IMR-90 (cell line): ENCODE results near the gene DLG4. TPM values are rescaled to one million over a fixed set of nuclear protein-coding genes. Genes with fewer than 3 reads are reported as not detected.
"Not testable (repeated sequence)": the region's sequence is repeated elsewhere in the genome, so short reads cannot be mapped to it uniquely, and the experiment has no call there.

Experiments used
- ATAC-seq: fragments of 200-7000 bp; cut with Tn5 transposase; 2 replicates; pipeline ENCODE4 v1.9.1; 2020; ENCODE audit warnings: low read depth, mild to moderate bottlenecking, moderate library complexity
- BruUV-seq: library from RNA; stranded (reverse); fragments of 400-500 nt; replicated peaks from 2 replicates; lab custom pipeline; 2021; lab: Mats Ljungman, UMichigan
- CTCF ChIA-PET: fragments of 300-600 bp; formaldehyde crosslinking; extraction: SDS; loops from one replicate; lab custom pipeline; 2021; ENCODE audit warnings: antibody characterized with exemption; lab: Yijun Ruan, JAX
- POLR2A ChIA-PET: fragments of 300-600 bp; sonication (Branson Sonifier 250); formaldehyde crosslinking; loops from one replicate; lab custom pipeline; 2022; ENCODE audit warnings: antibody characterized with exemption; ENCODE audit not compliant: unreplicated experiment; lab: Charles Lee
- DNase-seq: peaks from one replicate; pipeline ENCODE4 v3.0.0; 2013
- H2AFZ ChIP-seq: replicated peaks from 2 replicates; pipeline ENCODE3; 2013; ENCODE audit warnings: low read length, mild to moderate bottlenecking; ENCODE audit not compliant: poor library complexity
- H2AK5ac ChIP-seq: 2 replicates; pipeline ENCODE4 v1.6.1; 2013; ENCODE audit warnings: low read depth, low read length, inconsistent platforms
- H2AK9ac ChIP-seq: replicated peaks from 2 replicates; pipeline ENCODE3; 2013; ENCODE audit warnings: mild to moderate bottlenecking, low read depth, low read length, moderate library complexity; ENCODE audit not compliant: poor library complexity
- H2BK120ac ChIP-seq: 2 replicates; pipeline ENCODE4 v1.6.1; 2013; ENCODE audit warnings: low read depth, low read length, inconsistent platforms
- H2BK15ac ChIP-seq: 3 replicates; pipeline ENCODE4 v1.6.1; 2013; ENCODE audit warnings: low read depth, low read length, inconsistent platforms
- H2BK20ac ChIP-seq: 2 replicates; pipeline ENCODE4 v1.6.1; 2013; ENCODE audit warnings: low read depth, mild to moderate bottlenecking, inconsistent platforms, low read length, moderate library complexity
- H2BK5ac ChIP-seq: 2 replicates; pipeline ENCODE4 v1.6.1; 2013; ENCODE audit warnings: mild to moderate bottlenecking, low read depth, low read length, inconsistent platforms; ENCODE audit not compliant: poor library complexity, severe bottlenecking
- H3K14ac ChIP-seq: replicated peaks from 2 replicates; pipeline ENCODE4 v1.6.1; 2013; ENCODE audit warnings: low read depth, low read length, inconsistent platforms
- H3K18ac ChIP-seq: 2 replicates; pipeline ENCODE4 v1.6.1; 2013; ENCODE audit warnings: low read depth, low read length, control low read depth
- H3K23ac ChIP-seq: 2 replicates; pipeline ENCODE4 v1.6.1; 2013; ENCODE audit warnings: low read depth, low read length, inconsistent platforms
- H3K27ac ChIP-seq: 2 replicates; pipeline ENCODE4 v1.5.1; 2013; ENCODE audit warnings: mild to moderate bottlenecking, control low read depth, low read length; ENCODE audit not compliant: insufficient read depth
- H3K27me3 ChIP-seq: 2 replicates; pipeline ENCODE4 v1.6.1; 2013; ENCODE audit warnings: low read length; ENCODE audit not compliant: control insufficient read depth, insufficient read depth
- H3K36me3 ChIP-seq: 2 replicates; pipeline ENCODE4 v1.6.1; 2013; ENCODE audit warnings: low read length, mixed read lengths; ENCODE audit not compliant: control insufficient read depth, insufficient read depth
- H3K4ac ChIP-seq: 2 replicates; pipeline ENCODE4 v1.6.1; 2013; ENCODE audit warnings: low read depth, low read length, inconsistent platforms
- H3K4me1 ChIP-seq: 2 replicates; pipeline ENCODE4 v1.6.1; 2013; ENCODE audit warnings: low read length, mixed read lengths; ENCODE audit not compliant: control insufficient read depth, insufficient read depth
- H3K4me2 ChIP-seq: 2 replicates; pipeline ENCODE4 v1.6.1; 2013; ENCODE audit warnings: low read depth, mild to moderate bottlenecking, control low read depth, low read length, moderate library complexity
- H3K4me3 ChIP-seq: 2 replicates; pipeline ENCODE4 v1.5.1; 2013; ENCODE audit warnings: low read depth, mild to moderate bottlenecking, control low read depth, low read length, moderate library complexity; ENCODE audit not compliant: insufficient read depth
- H3K56ac ChIP-seq: 2 replicates; pipeline ENCODE4 v1.6.1; 2013; ENCODE audit warnings: low read length, inconsistent platforms; ENCODE audit not compliant: insufficient read depth; ENCODE audit errors: extremely low read depth
- H3K79me1 ChIP-seq, 2 experiments: 2 replicates each; pipeline ENCODE4 v1.6.1; 2013; ENCODE audit warnings: low read length in 2 of 2, inconsistent platforms in 1 of 2, low read depth in 1 of 2
- H3K9ac ChIP-seq: 2 replicates; pipeline ENCODE4 v1.6.1; 2013; ENCODE audit warnings: low read depth, low read length, control low read depth
- H3K9me1 ChIP-seq: 2 replicates; pipeline ENCODE4 v1.6.1; 2013; ENCODE audit warnings: low read length, inconsistent platforms; ENCODE audit not compliant: insufficient read depth
- H3K9me3 ChIP-seq: 2 replicates; pipeline ENCODE4 v1.6.1; 2013; ENCODE audit warnings: low read length; ENCODE audit not compliant: control insufficient read depth, insufficient read depth
- H4K20me1 ChIP-seq: 2 replicates; pipeline ENCODE4 v1.6.1; 2013; ENCODE audit warnings: low read length, inconsistent platforms; ENCODE audit not compliant: insufficient read depth
- H4K5ac ChIP-seq: 2 replicates; pipeline ENCODE4 v1.6.1; 2013; ENCODE audit warnings: mild to moderate bottlenecking, low read depth, low read length, control low read depth
- H4K8ac ChIP-seq, 2 experiments: 2 replicates each; pipeline ENCODE4 v1.6.1; 2013; ENCODE audit warnings: low read depth in 2 of 2, low read length in 2 of 2, control low read depth in 1 of 2, inconsistent platforms in 1 of 2
- H4K91ac ChIP-seq: 2 replicates; pipeline ENCODE4 v1.6.1; 2013; ENCODE audit warnings: low read depth, low read length, inconsistent platforms; ENCODE audit not compliant: insufficient read depth
- WGBS, 2 experiments: methylation state at CpG; one replicate each; pipeline versions ENCODE4 v1.1.5 to v1.1.7; 2013; ENCODE audit warnings: missing lambda C conversion rate in 2 of 2; ENCODE audit not compliant: insufficient read length in 1 of 2; ENCODE audit errors: extremely low coverage in 2 of 2; 5-methylcytosine and 5-hydroxymethylcytosine counted together
- dilution Hi-C: fragments of 300-500 bp; cut with HindIII; formaldehyde crosslinking; loops from one replicate; pipeline ENCODE4 v1.14.3; 2018; ENCODE audit warnings: low sequenced_read_pairs; ENCODE audit not compliant: unreplicated experiment
- in situ Hi-C: fragments of 300-500 bp; cut with MboI; formaldehyde crosslinking; loops from 3 replicates; pipeline ENCODE4 v1.14.3; 2019; ENCODE audit warnings: low sequenced_read_pairs, inconsistent platforms, mixed read lengths
- intact Hi-C: fragments of 100-400 bp; cut with micrococcal nuclease; formaldehyde crosslinking; loops from 2 replicates; pipeline ENCODE4 v1.10.0; 2022
- polyA plus RNA-seq, 3 experiments: library from polyadenylated mRNA; depleted of rRNA; stranded (reverse); fragments of >200 nt; gene quantifications; 2 replicates each; pipeline ENCODE4 v1.2.3, GENCODE V29; 2012; ENCODE audit warnings: low replicate concordance in 1 of 3
- total RNA-seq: library from RNA; depleted of rRNA; stranded (reverse); fragments of >200 nt; gene quantifications from 2 replicates; pipeline ENCODE4 v1.2.3, GENCODE V29; 2012

DLG4 gene
- total and polyA plus RNA-seq, 2 of the 4 experiments (the other 2 are of a cell fraction) = 8.2 to 30.5 TPM

DNA sequence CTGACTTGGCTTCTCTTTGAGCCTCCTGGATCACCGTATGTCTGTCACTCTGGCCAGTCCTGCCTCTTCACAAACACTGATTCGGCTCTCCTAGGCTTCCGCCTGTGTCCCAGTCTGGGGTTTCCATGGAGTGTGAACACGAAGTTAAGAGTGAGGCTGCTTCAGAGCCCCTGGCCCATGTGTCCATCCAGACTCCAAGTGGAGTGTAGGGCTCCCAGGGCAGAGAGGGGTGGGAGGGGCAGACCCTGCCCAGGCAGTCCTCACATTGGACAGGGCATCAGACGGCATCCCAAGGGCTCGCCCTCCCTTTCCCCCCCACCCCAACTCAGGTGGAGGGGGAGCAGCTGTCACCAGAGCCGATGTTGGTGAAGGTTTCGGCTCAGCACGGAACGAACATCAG lies 24.2 kb upstream of the DLG4 start:
- H2AK5ac ChIP-seq, H3K56ac ChIP-seq, H3K14ac ChIP-seq, ATAC-seq, H3K4me1 ChIP-seq, H2BK20ac ChIP-seq, POLR2A ChIA-PET, H3K4me2 ChIP-seq, H2BK15ac ChIP-seq, H3K9me1 ChIP-seq, H3K9me3 ChIP-seq, H3K4me3 ChIP-seq, H4K8ac ChIP-seq, H2BK120ac ChIP-seq, H3K9ac ChIP-seq, H3K27me3 ChIP-seq, BruUV-seq, H3K23ac ChIP-seq, H2BK5ac ChIP-seq, H4K91ac ChIP-seq, H3K4ac ChIP-seq, H2AFZ ChIP-seq, dilution Hi-C loops, H3K27ac ChIP-seq, CTCF ChIA-PET, DNase-seq, H2AK9ac ChIP-seq, intact Hi-C loops, H4K5ac ChIP-seq, H3K18ac ChIP-seq: not testable (repeated sequence)
- WGBS, 2 experiments = no CpG with 5 or more reads among the region's 10 CpGs
- Histone ChIP-seq H4K20me1 (peaks cover 10% of the 10 kb centered on the region; the same call in 1 of the 2 replicates), H3K79me1 (peaks cover 13 to 52% of the 10 kb centered on the region in 2 experiments), H3K36me3 (peaks cover 28% of the 10 kb centered on the region)
- in situ Hi-C loops = loop anchor here (25.0 kb wide), 1 partner anchor 918 kb away; the partner anchor contains the start of genes PER1 and VAMP2
